ENCODE data around the gene MUC5B. TPM values are rescaled to one million over a fixed set of nuclear protein-coding genes. Genes with fewer than 3 reads are reported as not detected.
"Not testable (repeated sequence)": the region's sequence is repeated elsewhere in the genome, so short reads cannot be mapped to it uniquely, and the experiment has no call there.

The MUC5B gene
- total RNA-seq, 1 donor from 2014 or later = not detected

DNA sequence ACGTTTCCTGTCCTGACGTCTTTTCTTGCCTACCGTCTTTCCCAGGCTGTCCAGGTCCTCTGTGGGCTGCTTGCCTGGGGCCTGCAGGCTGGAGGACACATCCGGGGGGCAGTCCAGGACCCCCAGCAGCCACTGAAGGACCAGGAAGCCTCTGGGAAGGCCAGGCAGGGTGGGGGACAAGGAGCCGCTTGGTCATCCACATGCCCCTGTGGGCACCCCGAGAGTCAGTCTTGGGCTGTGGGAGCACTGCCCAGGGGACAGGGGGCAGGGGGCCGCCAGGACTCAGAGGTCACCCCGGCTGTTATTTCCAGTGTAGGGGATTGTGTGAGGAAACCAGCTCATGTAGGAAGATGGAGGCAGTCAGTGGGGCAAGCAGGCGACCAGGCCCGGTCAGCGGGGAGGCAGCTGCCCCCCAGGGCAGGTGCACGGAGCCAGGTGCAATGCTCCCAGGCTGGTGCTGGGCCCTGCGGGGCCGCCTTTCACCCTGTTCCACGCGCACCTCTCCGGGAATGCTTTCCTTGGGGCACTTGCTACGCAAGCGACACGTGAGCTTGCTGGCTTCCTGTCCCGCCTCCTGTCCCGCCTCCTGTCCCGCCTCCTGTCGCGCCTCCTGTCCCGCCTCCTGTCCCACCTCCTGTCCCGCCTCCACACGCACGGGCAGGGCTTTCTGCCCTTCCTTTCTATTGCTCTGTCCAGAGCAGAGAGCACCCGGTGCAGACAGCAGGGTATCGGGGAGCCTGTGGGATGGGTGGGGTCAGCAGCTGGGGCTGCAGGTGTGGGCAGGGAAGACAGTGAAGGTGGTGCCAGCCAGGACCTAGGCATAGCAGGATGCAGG lies 39.5 kb downstream of the MUC5B start:
- peaks cover 21% of the 10 kb centered on the region for H3K36me3 Mint-ChIP-seq (ENCODE audit: unreplicated experiment)
- peak overlapping the region; percentile 48 for H3K27ac Mint-ChIP-seq (ENCODE audit: unreplicated experiment)
- DNase-seq = peak; percentile 81
- TF ChIP-seq, protein P1, sequence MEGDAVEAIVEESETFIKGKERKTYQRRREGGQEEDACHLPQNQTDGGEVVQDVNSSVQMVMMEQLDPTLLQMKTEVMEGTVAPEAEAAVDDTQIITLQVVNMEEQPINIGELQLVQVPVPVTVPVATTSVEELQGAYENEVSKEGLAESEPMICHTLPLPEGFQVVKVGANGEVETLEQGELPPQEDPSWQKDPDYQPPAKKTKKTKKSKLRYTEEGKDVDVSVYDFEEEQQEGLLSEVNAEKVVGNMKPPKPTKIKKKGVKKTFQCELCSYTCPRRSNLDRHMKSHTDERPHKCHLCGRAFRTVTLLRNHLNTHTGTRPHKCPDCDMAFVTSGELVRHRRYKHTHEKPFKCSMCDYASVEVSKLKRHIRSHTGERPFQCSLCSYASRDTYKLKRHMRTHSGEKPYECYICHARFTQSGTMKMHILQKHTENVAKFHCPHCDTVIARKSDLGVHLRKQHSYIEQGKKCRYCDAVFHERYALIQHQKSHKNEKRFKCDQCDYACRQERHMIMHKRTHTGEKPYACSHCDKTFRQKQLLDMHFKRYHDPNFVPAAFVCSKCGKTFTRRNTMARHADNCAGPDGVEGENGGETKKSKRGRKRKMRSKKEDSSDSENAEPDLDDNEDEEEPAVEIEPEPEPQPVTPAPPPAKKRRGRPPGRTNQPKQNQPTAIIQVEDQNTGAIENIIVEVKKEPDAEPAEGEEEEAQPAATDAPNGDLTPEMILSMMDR (IDR thresholded peaks at IDR 0.05; ENCODE audit: partially characterized antibody, unreplicated experiment) = no peak
- H3K9me3 Mint-ChIP-seq (ENCODE audit: unreplicated experiment) = peaks cover 9% of the 10 kb centered on the region
- no peak overlapping the region for H3K4me3 Mint-ChIP-seq (ENCODE audit: unreplicated experiment)
- H3K27me3 Mint-ChIP-seq (ENCODE audit: unreplicated experiment) = peaks cover 3% of the 10 kb centered on the region
- H3K4me1 Mint-ChIP-seq (ENCODE audit: low read depth, unreplicated experiment) = no peaks in the 10 kb centered on the region

DNA sequence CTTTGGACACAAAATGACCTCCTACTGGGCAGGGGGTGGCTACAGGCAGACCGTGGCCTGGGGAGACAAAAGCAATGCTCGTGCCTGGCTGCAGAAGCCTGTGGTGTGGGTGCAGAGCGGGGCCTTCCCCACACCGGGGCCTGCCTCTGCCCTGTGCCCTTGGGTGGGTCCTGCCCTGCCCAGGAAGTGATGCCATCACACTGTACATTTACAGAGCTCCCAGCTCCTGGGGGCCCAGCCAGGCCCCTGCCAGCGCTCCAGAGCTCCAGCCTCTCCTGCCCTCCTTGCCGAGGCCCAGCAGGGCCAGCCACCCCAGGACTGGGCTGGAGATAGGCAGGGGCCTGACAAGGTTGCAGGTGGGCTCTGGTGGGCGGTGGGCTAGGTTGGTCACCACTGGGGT lies 40.1 kb downstream of the MUC5B start:
- TF ChIP-seq, protein P1 (IDR thresholded peaks at IDR 0.05; ENCODE audit: partially characterized antibody, unreplicated experiment) = no peak
- DNase-seq = no peak
- Mint-ChIP-seq H3K4me1 (ENCODE audit: low read depth, unreplicated experiment) (no peaks in the 10 kb centered on the region), H3K4me3 (ENCODE audit: unreplicated experiment) (no peak overlapping the region), H3K9me3 (ENCODE audit: unreplicated experiment) (peaks cover 9% of the 10 kb centered on the region), H3K36me3 (ENCODE audit: unreplicated experiment) (peaks cover 22% of the 10 kb centered on the region), H3K27ac (ENCODE audit: unreplicated experiment) (no peak overlapping the region), H3K27me3 (ENCODE audit: unreplicated experiment) (peaks cover 3% of the 10 kb centered on the region)

- Mint-ChIP-seq H3K9me3 (ENCODE audit: unreplicated experiment) (peaks cover 12% of the 10 kb centered on the region), H3K36me3 (ENCODE audit: unreplicated experiment) (peaks cover 22% of the 10 kb centered on the region), H3K27ac (ENCODE audit: unreplicated experiment) (peak overlapping the region; percentile 40)
- not testable (repeated sequence) for DNase-seq; H3K27me3 Mint-ChIP-seq (ENCODE audit: unreplicated experiment); H3K4me3 Mint-ChIP-seq (ENCODE audit: unreplicated experiment); H3K4me1 Mint-ChIP-seq (ENCODE audit: low read depth, unreplicated experiment)
Measured at GRCh38 chr11:1264444-1264843, 41.6 kb downstream of the MUC5B start.

- Mint-ChIP-seq H3K9me3 (ENCODE audit: unreplicated experiment) (peaks cover 12% of the 10 kb centered on the region), H3K36me3 (ENCODE audit: unreplicated experiment) (peaks cover 22% of the 10 kb centered on the region)
- H3K4me1 Mint-ChIP-seq (ENCODE audit: low read depth, unreplicated experiment); H3K27ac Mint-ChIP-seq (ENCODE audit: unreplicated experiment); H3K4me3 Mint-ChIP-seq (ENCODE audit: unreplicated experiment); H3K27me3 Mint-ChIP-seq (ENCODE audit: unreplicated experiment); DNase-seq: not testable (repeated sequence)
Measured at GRCh38 chr11:1265480-1265879, 42.6 kb downstream of the MUC5B start.

DNA sequence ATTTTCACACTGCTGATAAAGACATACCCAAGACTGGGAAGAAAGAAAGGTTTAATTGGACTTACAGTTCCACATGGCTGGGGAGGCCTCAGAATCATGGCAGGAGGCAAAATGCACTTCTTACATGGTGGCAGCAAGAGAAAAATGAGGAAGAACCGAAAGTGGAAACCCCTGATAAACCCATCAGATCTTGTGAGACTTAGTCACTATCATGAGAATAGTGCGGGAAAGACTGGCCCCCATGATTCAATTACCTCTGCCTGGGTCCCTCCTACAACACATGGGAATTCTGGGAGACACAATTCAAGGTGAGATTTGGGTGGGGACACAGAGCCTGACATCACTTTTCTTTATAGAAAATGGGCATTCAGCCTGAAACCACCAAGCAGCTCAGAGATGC lies 44.1 kb downstream of the MUC5B start:
- Mint-ChIP-seq H3K9me3 (ENCODE audit: unreplicated experiment) (peaks cover 12% of the 10 kb centered on the region), H3K36me3 (ENCODE audit: unreplicated experiment) (peaks cover 22% of the 10 kb centered on the region)
- not testable (repeated sequence) for DNase-seq; H3K27ac Mint-ChIP-seq (ENCODE audit: unreplicated experiment); H3K4me3 Mint-ChIP-seq (ENCODE audit: unreplicated experiment); H3K27me3 Mint-ChIP-seq (ENCODE audit: unreplicated experiment); H3K4me1 Mint-ChIP-seq (ENCODE audit: low read depth, unreplicated experiment)

- H3K9me3 Mint-ChIP-seq (ENCODE audit: unreplicated experiment) = peaks cover 12% of the 10 kb centered on the region
- H3K36me3 Mint-ChIP-seq (ENCODE audit: unreplicated experiment) = peaks cover 22% of the 10 kb centered on the region
- peaks cover 2% of the 10 kb centered on the region for H3K27me3 Mint-ChIP-seq (ENCODE audit: unreplicated experiment)
- H3K4me3 Mint-ChIP-seq (ENCODE audit: unreplicated experiment) = no peak overlapping the region
- H3K4me1 Mint-ChIP-seq (ENCODE audit: low read depth, unreplicated experiment) = no peaks in the 10 kb centered on the region
- DNase-seq = no peak
- no peak overlapping the region for H3K27ac Mint-ChIP-seq (ENCODE audit: unreplicated experiment)
- TF ChIP-seq, protein P1 (IDR thresholded peaks at IDR 0.05; ENCODE audit: partially characterized antibody, unreplicated experiment) = no peak
Measured at GRCh38 chr11:1267441-1268100, 44.7 kb downstream of the MUC5B start.
